ENCODE measurements around the gene TCFL5.

GRCh38 chr20:62835931-62836861 lies 25.4 kb downstream of the TCFL5 start:
- TF ChIP-seq CTCF (IDR thresholded peaks at IDR 0.05) (no peak), POLR2A (IDR thresholded peaks at IDR 0.05) (no peak)

Measured in esophagus squamous epithelium (tissue), 4 donors.